ENCODE measurements around the gene MTF1. TPM values are rescaled to one million over a fixed set of nuclear protein-coding genes. Genes with fewer than 3 reads are reported as not detected.
"Not testable (repeated sequence)": the region's sequence is repeated elsewhere in the genome, so short reads cannot be mapped to it uniquely, and the experiment has no call there.

Gene MTF1
- total RNA-seq, 2 experiments from 2014 or later: 21.0 to 22.5 TPM

DNA sequence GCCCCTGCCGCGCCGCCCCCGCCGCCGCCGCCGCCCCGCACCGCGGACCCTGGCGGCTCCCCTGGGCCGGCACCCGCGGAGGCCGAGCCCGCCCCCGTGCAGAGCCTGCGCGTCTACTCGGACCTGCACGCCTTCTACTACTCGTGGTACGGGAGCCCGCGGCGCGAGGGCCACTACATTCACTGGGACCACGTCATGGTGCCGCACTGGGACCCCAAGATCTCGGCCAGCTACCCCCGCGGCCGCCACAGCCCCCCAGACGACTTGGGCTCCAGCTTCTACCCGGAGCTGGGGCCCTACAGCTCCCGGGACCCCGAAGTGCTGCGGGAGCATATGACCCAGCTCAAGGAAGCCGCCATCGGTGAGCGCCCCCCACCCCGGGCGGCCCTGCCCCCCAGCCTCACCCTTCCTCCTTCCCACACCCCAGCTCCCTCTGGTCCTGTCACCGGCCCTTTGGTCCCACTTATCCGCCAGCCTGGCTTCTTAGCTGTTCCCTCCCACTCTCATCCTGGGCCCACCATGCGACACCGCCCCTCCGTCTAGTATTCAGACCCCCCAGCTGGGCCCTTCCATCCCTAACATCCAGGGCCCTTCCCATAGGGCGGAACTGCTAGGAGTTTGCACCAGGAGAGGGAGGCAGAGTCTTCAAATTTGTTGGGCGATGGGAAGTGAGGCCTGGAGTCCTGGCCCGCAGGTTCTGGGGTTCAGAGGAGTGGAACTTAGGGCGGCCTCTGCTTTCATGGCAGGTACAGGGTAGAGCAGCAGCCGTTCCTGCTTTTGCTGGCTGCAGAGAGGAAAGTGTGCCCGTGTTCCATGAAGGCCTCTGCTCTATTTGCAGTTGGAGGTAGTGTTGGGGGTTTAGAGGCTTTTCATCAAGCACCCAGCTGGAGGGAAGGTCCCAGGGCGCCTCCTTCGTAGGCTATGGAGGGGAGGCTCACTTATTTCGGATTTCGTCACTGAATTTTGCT, 64.7 kb downstream of the MTF1 start:
- Mint-ChIP-seq H3K4me1 (peaks cover 15% of the 10 kb centered on the region), H3K27me3 (peaks cover 35% of the 10 kb centered on the region), H3K27ac (no peak overlapping the region), H3K36me3 (ENCODE audit: low read depth) (no peaks in the 10 kb centered on the region), H3K4me3 (peak overlapping the region; percentile 68), H3K9me3 (no peaks in the 10 kb centered on the region)
- CTCF ChIA-PET: no interaction called here
- POLR2A ChIA-PET: no interaction called here
- DNase-seq: no peak

DNA sequence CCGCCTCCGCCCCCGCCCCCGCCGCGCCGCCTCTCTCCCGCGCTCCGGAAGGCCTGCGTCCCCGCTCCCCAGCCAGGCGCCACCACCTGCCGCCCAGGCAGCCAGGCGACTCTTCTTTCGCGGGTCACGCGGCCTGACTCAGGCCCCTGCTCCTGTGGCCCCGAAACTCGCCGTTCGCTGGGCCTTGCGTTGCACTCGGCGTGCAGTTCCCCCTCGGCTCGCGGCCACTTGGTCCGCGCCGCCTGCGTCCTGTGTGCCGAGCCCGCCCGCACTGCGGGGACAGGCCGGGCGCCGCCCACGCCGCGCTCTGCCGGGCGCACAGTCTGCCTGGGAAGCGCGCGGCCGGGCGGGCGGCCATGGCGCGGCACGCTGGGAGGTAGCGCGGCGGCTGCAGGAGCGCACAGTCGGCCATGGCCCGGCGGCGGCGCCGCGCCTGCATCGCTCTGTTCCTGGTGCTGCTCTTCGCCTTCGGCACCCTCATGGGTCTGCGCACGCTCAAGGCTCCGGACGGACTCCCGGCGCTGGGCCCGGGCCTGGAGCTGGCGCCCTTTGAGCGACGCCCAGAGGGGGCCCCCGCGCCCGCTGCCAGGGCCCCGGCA, 65.5 kb downstream of the MTF1 start, which contains the start of gene MANEAL:
MANEAL (plus strand) TSS at position 75 of the 599 bp plus-strand sequence; CDS start at position 411, 336 bp downstream.
- ChIA-PET POLR2A (no interaction called here), CTCF (interaction anchor here (0.5 kb wide), 1 partner anchor 1268 kb away, joined by 3 read pairs; no protein-coding TSS in a partner anchor)
- no peaks in the 10 kb centered on the region for H3K9me3 Mint-ChIP-seq
- peak; percentile 23 for DNase-seq
- peaks cover 38% of the 10 kb centered on the region for H3K27me3 Mint-ChIP-seq
- H3K4me1 Mint-ChIP-seq: peaks cover 15% of the 10 kb centered on the region
- no peak within 1 kb of the TSS for H3K27ac Mint-ChIP-seq
- no peaks in the 10 kb centered on the region for H3K36me3 Mint-ChIP-seq (ENCODE audit: low read depth)
- peak within 1 kb of the TSS; percentile 68 for H3K4me3 Mint-ChIP-seq

DNA sequence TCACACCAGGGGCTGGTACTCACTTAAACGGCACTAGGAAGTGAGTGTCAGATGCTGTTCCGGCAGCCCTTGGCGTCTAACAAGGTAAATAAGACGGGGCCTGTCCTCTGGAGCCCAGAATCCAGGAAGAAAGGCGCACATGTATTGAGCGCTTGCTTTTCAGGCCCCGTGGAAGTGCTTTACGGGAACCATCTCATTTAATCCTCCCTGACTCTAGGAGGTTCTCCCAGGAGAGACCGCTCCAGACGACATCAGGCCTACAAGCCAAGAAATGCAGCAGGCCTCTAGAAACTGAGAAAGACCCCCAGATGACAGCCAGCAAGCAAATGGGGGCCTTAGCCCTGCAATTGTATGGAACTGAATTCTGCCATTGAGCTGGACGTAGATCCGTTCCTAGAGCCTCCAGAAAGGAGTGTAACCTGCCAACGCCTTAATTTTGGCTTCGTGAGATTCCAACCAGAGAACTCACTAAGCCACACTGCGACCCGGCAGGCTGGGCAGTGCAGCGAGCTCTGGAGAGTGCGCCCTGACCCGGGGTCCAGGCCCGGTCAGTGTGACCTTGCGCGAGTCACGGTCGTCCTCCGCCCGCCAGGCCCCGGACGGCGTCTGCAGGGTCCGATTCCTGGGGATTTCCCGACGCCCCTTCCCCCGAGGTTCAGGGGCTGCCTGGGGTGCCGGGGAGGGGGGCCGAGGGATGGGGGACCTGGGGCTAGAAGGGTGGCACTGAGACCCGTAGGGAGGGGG, 66.3 kb downstream of the MTF1 start:
- CTCF ChIA-PET: interaction anchor here (1.1 kb wide), 1 partner anchor 66 kb away, joined by 4 read pairs; the partner anchor contains the start of gene MTF1
- POLR2A ChIA-PET: no interaction called here
- Mint-ChIP-seq H3K27ac (no peak overlapping the region), H3K27me3 (peaks cover 46% of the 10 kb centered on the region), H3K4me1 (peaks cover 15% of the 10 kb centered on the region), H3K4me3 (peak overlapping the region; percentile 25), H3K36me3 (ENCODE audit: low read depth) (no peaks in the 10 kb centered on the region), H3K9me3 (no peaks in the 10 kb centered on the region)
- no peak for DNase-seq

- ChIA-PET CTCF (no interaction called here), POLR2A (no interaction called here)
- Mint-ChIP-seq H3K4me1 (no peaks in the 10 kb centered on the region), H3K27me3 (peaks cover 9% of the 10 kb centered on the region), H3K27ac (no peak overlapping the region), H3K36me3 (ENCODE audit: low read depth) (no peaks in the 10 kb centered on the region), H3K4me3 (no peak overlapping the region), H3K9me3 (no peaks in the 10 kb centered on the region)
- no peak for DNase-seq
Measured at GRCh38 chr1:37782491-37782890, 76.9 kb downstream of the MTF1 start.

- Mint-ChIP-seq H3K36me3 (ENCODE audit: low read depth) (no peaks in the 10 kb centered on the region), H3K4me1 (no peaks in the 10 kb centered on the region), H3K27me3 (peaks cover 5% of the 10 kb centered on the region), H3K9me3 (no peaks in the 10 kb centered on the region), H3K4me3 (no peak overlapping the region), H3K27ac (no peak overlapping the region)
- no peak for DNase-seq
- ChIA-PET POLR2A (no interaction called here), CTCF (no interaction called here)
Measured at GRCh38 chr1:37778654-37779053, 80.7 kb downstream of the MTF1 start.

- H3K4me3 Mint-ChIP-seq: no peak overlapping the region
- ChIA-PET CTCF (no interaction called here), POLR2A (interaction anchor here (0.7 kb wide), 1 partner anchor 107 kb away, joined by 3 read pairs; no protein-coding TSS in a partner anchor)
- H3K27me3 Mint-ChIP-seq: peaks cover 5% of the 10 kb centered on the region
- no peaks in the 10 kb centered on the region for H3K9me3 Mint-ChIP-seq
- H3K36me3 Mint-ChIP-seq (ENCODE audit: low read depth): no peaks in the 10 kb centered on the region
- no peak for DNase-seq
- no peak overlapping the region for H3K27ac Mint-ChIP-seq
- no peaks in the 10 kb centered on the region for H3K4me1 Mint-ChIP-seq
Measured at GRCh38 chr1:37776946-37777516, 82.4 kb downstream of the MTF1 start.

GRCh38 chr1:37771440-37771839, 88.0 kb downstream of the MTF1 start:
- POLR2A ChIA-PET; H3K27ac Mint-ChIP-seq; H3K36me3 Mint-ChIP-seq (ENCODE audit: low read depth); H3K4me3 Mint-ChIP-seq; CTCF ChIA-PET; H3K9me3 Mint-ChIP-seq; H3K4me1 Mint-ChIP-seq; DNase-seq: not testable (repeated sequence)
- peaks cover 31% of the 10 kb centered on the region for H3K27me3 Mint-ChIP-seq

DNA sequence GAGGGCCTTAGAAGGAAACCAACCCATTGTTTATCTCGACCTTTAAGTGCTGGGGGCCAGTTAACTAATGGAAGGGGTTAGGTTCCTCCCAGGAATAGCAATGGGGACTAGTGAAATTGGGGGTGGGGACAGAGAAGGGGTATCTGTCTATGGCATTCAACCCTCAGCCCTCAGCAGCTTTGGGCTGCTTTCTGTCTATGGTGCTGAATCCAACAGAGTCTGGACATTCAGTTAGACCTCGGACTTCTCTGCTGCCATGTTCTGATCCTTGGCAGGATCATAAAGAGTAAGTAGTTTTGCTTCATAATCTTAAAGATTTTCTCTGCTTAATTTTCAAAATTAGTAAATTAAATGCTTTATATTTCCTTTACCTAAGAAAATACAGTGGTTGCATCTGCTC, 91.9 kb downstream of the MTF1 start:
- H3K4me1 Mint-ChIP-seq: peaks cover 7% of the 10 kb centered on the region
- CTCF ChIA-PET: no interaction called here
- POLR2A ChIA-PET: no interaction called here
- no peak overlapping the region for H3K27ac Mint-ChIP-seq
- no peak for DNase-seq
- no peak overlapping the region for H3K4me3 Mint-ChIP-seq
- H3K36me3 Mint-ChIP-seq (ENCODE audit: low read depth): no peaks in the 10 kb centered on the region
- H3K9me3 Mint-ChIP-seq: no peaks in the 10 kb centered on the region
- H3K27me3 Mint-ChIP-seq: peaks cover 66% of the 10 kb centered on the region

GRCh38 chr1:37765916-37766664, 93.3 kb downstream of the MTF1 start:
- Mint-ChIP-seq H3K36me3 (ENCODE audit: low read depth) (no peaks in the 10 kb centered on the region), H3K9me3 (no peaks in the 10 kb centered on the region), H3K4me1 (peaks cover 7% of the 10 kb centered on the region), H3K27ac (no peak overlapping the region), H3K4me3 (no peak overlapping the region), H3K27me3 (peaks cover 69% of the 10 kb centered on the region)
- ChIA-PET CTCF (interaction anchor here (0.6 to 0.9 kb wide), 2 partner anchors 38 to 194 kb away, joined by 3 read pairs; no protein-coding TSS in a partner anchor), POLR2A (no interaction called here)
- DNase-seq: no peak

- Mint-ChIP-seq H3K4me3 (no peak within 1 kb of the TSS), H3K4me1 (peaks cover 7% of the 10 kb centered on the region), H3K9me3 (no peaks in the 10 kb centered on the region), H3K36me3 (ENCODE audit: low read depth) (no peaks in the 10 kb centered on the region), H3K27me3 (peaks cover 62% of the 10 kb centered on the region), H3K27ac (no peak within 1 kb of the TSS)
- CTCF ChIA-PET: interaction anchor here (0.6 to 0.9 kb wide), 2 partner anchors 36 to 113 kb away, joined by 3 read pairs; no protein-coding TSS in a partner anchor
- DNase-seq: no peak
- POLR2A ChIA-PET: no interaction called here
Measured at GRCh38 chr1:37764888-37765441, 94.4 kb downstream of the MTF1 start, which contains the start of gene EPHA10. Gene EPHA10 (minus strand): TSS chr1:37765120. CDS start chr1:37765066, 54 bp downstream.

DNA sequence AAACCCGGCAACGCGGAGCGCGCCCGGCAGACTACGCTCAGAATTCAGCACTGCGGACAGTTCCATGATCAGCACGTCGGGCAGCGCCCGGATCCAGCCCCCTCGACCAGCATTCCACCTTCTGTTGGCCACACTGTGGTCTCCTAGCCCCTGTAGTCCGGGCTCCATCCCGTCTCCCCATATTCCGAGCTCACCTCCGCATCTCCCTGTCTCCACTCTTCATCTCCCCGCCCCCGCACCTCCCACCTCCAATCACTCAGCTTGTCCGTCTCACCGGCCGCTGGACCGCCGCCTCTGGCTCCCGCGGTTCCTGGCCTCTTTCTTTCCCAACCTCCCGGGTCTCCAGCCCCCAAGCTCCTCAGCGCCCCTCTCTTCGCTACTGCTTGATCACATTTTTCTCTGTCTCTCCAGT, 95.0 kb downstream of the MTF1 start:
- no peaks in the 10 kb centered on the region for H3K9me3 Mint-ChIP-seq
- peaks cover 7% of the 10 kb centered on the region for H3K4me1 Mint-ChIP-seq
- peak; percentile 67 for DNase-seq
- H3K36me3 Mint-ChIP-seq (ENCODE audit: low read depth): no peaks in the 10 kb centered on the region
- no peak overlapping the region for H3K27ac Mint-ChIP-seq
- H3K4me3 Mint-ChIP-seq: no peak overlapping the region
- POLR2A ChIA-PET: no interaction called here
- CTCF ChIA-PET: no interaction called here
- H3K27me3 Mint-ChIP-seq: peaks cover 58% of the 10 kb centered on the region
